ENCODE results near the gene FAM13C.

GRCh38 chr10:59317066-59317465 is 45.3 kb downstream of the FAM13C start:
- no peak for TF ChIP-seq EP300 (IDR thresholded peaks at IDR 0.05)
- no peak for TF ChIP-seq CTCF (IDR thresholded peaks at IDR 0.05)
- no peak for TF ChIP-seq POLR2A (IDR thresholded peaks at IDR 0.05)

All from tibial nerve (tissue), 4 donors.